ENCODE data around the gene SEC14L3. TPM values are rescaled to one million over a fixed set of nuclear protein-coding genes. Genes with fewer than 3 reads are reported as not detected.

Gene SEC14L3
- total and polyA plus RNA-seq, 2 of the 4 experiments (the other 2 are of a cell fraction) = not detected

DNA sequence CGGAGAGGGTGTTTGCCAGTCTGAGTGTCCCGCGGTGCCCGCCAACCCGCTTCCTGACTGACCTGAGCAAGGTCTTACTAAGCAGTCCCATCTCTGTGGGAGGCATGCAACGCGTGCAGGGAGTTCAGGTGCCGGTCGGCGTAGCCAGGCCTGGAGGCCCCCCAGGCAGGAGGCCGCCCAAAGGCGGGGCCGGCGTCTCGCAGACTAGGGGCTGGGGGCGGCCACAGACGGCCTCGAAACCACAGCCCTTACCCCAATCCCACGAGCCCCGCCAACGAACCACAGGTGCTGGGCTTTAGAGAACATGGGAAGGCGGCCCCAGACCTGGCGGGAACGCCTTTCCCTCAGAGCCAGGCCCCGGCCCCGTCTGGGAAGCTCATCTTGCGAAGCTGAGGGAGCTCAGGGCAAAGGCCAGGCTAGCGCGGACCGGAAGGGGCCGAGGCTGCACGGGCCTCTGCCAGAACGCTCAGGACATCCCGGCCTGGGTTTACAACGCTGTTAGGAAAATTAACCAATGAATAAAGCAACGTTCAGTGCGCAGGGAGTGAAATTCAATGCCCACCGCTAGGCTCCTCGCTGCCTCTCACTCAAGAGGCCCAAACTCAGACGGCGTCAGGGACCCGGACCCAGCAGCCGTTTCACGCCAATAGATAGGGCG is 48.4 kb downstream of the SEC14L3 start:
- BruUV-seq (replicated peaks) = no TSS peak
- 2% methylated on average over 23 of the region's 45 CpGs; no CpG with 5 or more reads in 1 of the 2 experiments for WGBS, 2 experiments (ENCODE audit: extremely low coverage in 2 of 2, insufficient read length in 1 of 2)
- TF ChIP-seq POLR2A (IDR thresholded peaks at IDR 0.05; ENCODE audit: low read depth, low read length) = peak; percentile 78
- peak; percentile 45 for TF ChIP-seq BHLHE40 (IDR thresholded peaks at IDR 0.05; ENCODE audit: low read depth, low read length)
- TF ChIP-seq RAD21 (IDR thresholded peaks at IDR 0.05; ENCODE audit: low read length) = no peak

More for the DNA sequence above, 48.4 kb downstream of the SEC14L3 start:
- H4K5ac ChIP-seq (ENCODE audit: low read depth, low read length) = peak overlapping the region; percentile 77
- peak overlapping the region; percentile 100 for H2AK9ac ChIP-seq (replicated peaks; ENCODE audit: low read depth, low read length, poor library complexity)
- CTCF ChIA-PET = interaction anchor here (0.6 to 1.5 kb wide), 5 partner anchors 9 to 923 kb away, joined by 3 to 5 read pairs (median 3); no protein-coding TSS in a partner anchor
- peaks cover 11% of the 10 kb centered on the region for H3K36me3 ChIP-seq (ENCODE audit: control insufficient read depth, insufficient read depth, low read length)
- H3K79me1 ChIP-seq (ENCODE audit: low read depth in 1 of 2, low read length in 2 of 2) = peaks cover 17 to 48% of the 10 kb centered on the region in 2 experiments; a peak in 3 of 4 replicates
- peak overlapping the region; percentile 96 for H3K23ac ChIP-seq (ENCODE audit: low read depth, low read length)
- ATAC-seq (ENCODE audit: low read depth) (peak; percentile 41), DNase-seq (no peak)
- H2AFZ ChIP-seq (replicated peaks; ENCODE audit: low read length, poor library complexity) = peak overlapping the region; percentile 96
- peaks cover 17% of the 10 kb centered on the region for H3K9me1 ChIP-seq (ENCODE audit: insufficient read depth, low read length)
- peak overlapping the region; percentile 90 to 98 for H4K8ac ChIP-seq (ENCODE audit: low read depth in 2 of 2, low read length in 2 of 2)
- H3K9ac ChIP-seq (ENCODE audit: low read depth, low read length) = peak overlapping the region; percentile 86
- no peaks in the 10 kb centered on the region for H4K20me1 ChIP-seq (ENCODE audit: insufficient read depth, low read length)
- in situ Hi-C loops (cut with MboI; ENCODE audit: low sequenced_read_pairs) (no loop called here), intact Hi-C loops (cut with micrococcal nuclease) (loop anchor here (2.0 kb wide), 1 partner anchor 37 kb away; the partner anchor contains the start of gene RNF215), dilution Hi-C loops (cut with HindIII; ENCODE audit: low sequenced_read_pairs, unreplicated experiment) (no loop called here)
- H3K27me3 ChIP-seq (ENCODE audit: control insufficient read depth, insufficient read depth, low read length) = no peaks in the 10 kb centered on the region
- H3K4me2 ChIP-seq (ENCODE audit: low read depth, low read length) = peak overlapping the region; percentile 63
- peak overlapping the region; percentile 89 for H2BK120ac ChIP-seq (ENCODE audit: low read depth, low read length)
- H3K4ac ChIP-seq (ENCODE audit: low read depth, low read length) = peak overlapping the region; percentile 96
- peak overlapping the region; percentile 99 for H3K56ac ChIP-seq (ENCODE audit: extremely low read depth, insufficient read depth, low read length)
- peak overlapping the region; percentile 92 for H3K27ac ChIP-seq (ENCODE audit: insufficient read depth, low read length)
- H3K9me3 ChIP-seq (ENCODE audit: control insufficient read depth, insufficient read depth, low read length) = no peaks in the 10 kb centered on the region
- H4K91ac ChIP-seq (ENCODE audit: insufficient read depth, low read depth, low read length) = peak overlapping the region; percentile 96
- peak overlapping the region; percentile 95 for H2BK5ac ChIP-seq (ENCODE audit: low read depth, low read length, poor library complexity, severe bottlenecking)
- POLR2A ChIA-PET (ENCODE audit: unreplicated experiment) = interaction anchor here (0.7 to 1.0 kb wide), 2 partner anchors 27 to 197 kb away, joined by 3 read pairs; partner anchors contain the start of gene SEC14L2
- H2BK20ac ChIP-seq (ENCODE audit: low read depth, low read length) = peak overlapping the region; percentile 65; the same call in 1 of the 2 replicates
- H3K4me1 ChIP-seq (ENCODE audit: control insufficient read depth, insufficient read depth, low read length) = peaks cover 24% of the 10 kb centered on the region
- peak overlapping the region; percentile 43; the same call in 2 of the 3 replicates for H2BK15ac ChIP-seq (ENCODE audit: low read depth, low read length)
- peak overlapping the region; percentile 96 for H3K14ac ChIP-seq (replicated peaks; ENCODE audit: low read depth, low read length)
- peak overlapping the region; percentile 94 for H2AK5ac ChIP-seq (ENCODE audit: low read depth, low read length)
- H3K18ac ChIP-seq (ENCODE audit: low read depth, low read length) = peak overlapping the region; percentile 67
- peak overlapping the region; percentile 48 for H3K4me3 ChIP-seq (ENCODE audit: insufficient read depth, low read depth, low read length)
